Gastrocnemius medialis (tissue), 4 donors: ENCODE measurements around the gene CMC1. TPM values are rescaled to one million over a fixed set of nuclear protein-coding genes. Genes with fewer than 3 reads are reported as not detected.

Experiments
- ATAC-seq, 2 donors: fragments of 150-250 bp; one replicate each; pipeline ENCODE4 v1.9.1; 2016
- DNase-seq, 2 donors: peaks; one replicate each; pipeline ENCODE4 v3.0.0-alpha.2; 2019
- H3K27ac ChIP-seq, 4 donors: fragments of 200-600 bp; sonication (generic); 1 replicate in 1 of 4; 2 replicates in 3 of 4; pipeline ENCODE4 v1.5.1; 2016 to 2018; ENCODE audit warnings: mild to moderate bottlenecking in 2 of 4, moderate library complexity in 1 of 4
- H3K27me3 ChIP-seq, 3 donors: fragments of 200-600 bp; sonication (generic) in 2 of 3; 1 replicate in 1 of 3; 2 replicates in 2 of 3; pipeline versions ENCODE4 v1.5.1 to v1.6.0; 2016 to 2019; ENCODE audit warnings: mild to moderate bottlenecking in 1 of 3, moderate library complexity in 1 of 3
- H3K36me3 ChIP-seq, 2 donors: fragments of 200-600 bp; sonication (generic) in 1 of 2; one replicate each; pipeline ENCODE4 v1.5.1; 2017 to 2018
- H3K4me1 ChIP-seq, 2 donors: fragments of 200-600 bp; sonication (generic) in 1 of 2; one replicate each; pipeline ENCODE4 v1.5.1; 2016 to 2017; ENCODE audit warnings: mild to moderate bottlenecking in 2 of 2
- H3K4me3 ChIP-seq, 4 donors: fragments of 200-600 bp; sonication (generic) in 3 of 4; 1 replicate in 1 of 4; 2 replicates in 3 of 4; pipeline ENCODE4 v1.5.1; 2016 to 2019; ENCODE audit warnings: mild to moderate bottlenecking in 2 of 4
- H3K9me3 ChIP-seq, 3 donors: fragments of 200-600 bp; sonication (generic) in 2 of 3; 1 replicate in 1 of 3; 2 replicates in 2 of 3; pipeline ENCODE4 v1.5.1; 2016 to 2019
- POLR2A ChIP-seq, 2 donors: fragments of 450-650 bp; IDR thresholded peaks; one replicate each; pipeline ENCODE4 v1.6.1; 2017; ENCODE audit warnings: antibody characterized with exemption in 2 of 2, mild to moderate bottlenecking in 2 of 2, moderate library complexity in 2 of 2
- in situ Hi-C, 4 donors: fragments of 200-750 bp; cut with MboI; loops; one replicate each; pipeline versions ENCODE4 v1.15.0 to v1.8.0; 2017; ENCODE audit warnings: low sequenced_read_pairs in 4 of 4
- intact Hi-C: fragments of 100-400 bp; cut with DNase I; formaldehyde crosslinking; loops from one replicate; pipeline ENCODE4 v1.15.1; 2023; ENCODE audit warnings: low total_unique reads
- total RNA-seq, 4 donors: library from RNA; depleted of rRNA; stranded (reverse); fragments of >200 nt; gene quantifications; one replicate each; pipeline versions ENCODE4 v1.1.0 to v1.2.3, GENCODE V29; 2016
- TF ChIP-seq, protein P1 (sequence below), 5 experiments: fragments of 450-650 bp in 3 of 5; fragments of 200-600 bp in 2 of 5; sonication (generic) in 2 of 5; IDR thresholded peaks in 4 of 5; conservative IDR thresholded peaks in 1 of 5; 1 replicate in 4 of 5; 2 replicates in 1 of 5; pipeline ENCODE4 v1.5.1; 2016 to 2019; ENCODE audit warnings: antibody characterized with exemption in 5 of 5, mild to moderate bottlenecking in 3 of 5, moderate library complexity in 3 of 5

Gene CMC1
- total RNA-seq, 4 donors from 2014 or later = 2.7 to 27.6 (median 18.4) TPM

DNA sequence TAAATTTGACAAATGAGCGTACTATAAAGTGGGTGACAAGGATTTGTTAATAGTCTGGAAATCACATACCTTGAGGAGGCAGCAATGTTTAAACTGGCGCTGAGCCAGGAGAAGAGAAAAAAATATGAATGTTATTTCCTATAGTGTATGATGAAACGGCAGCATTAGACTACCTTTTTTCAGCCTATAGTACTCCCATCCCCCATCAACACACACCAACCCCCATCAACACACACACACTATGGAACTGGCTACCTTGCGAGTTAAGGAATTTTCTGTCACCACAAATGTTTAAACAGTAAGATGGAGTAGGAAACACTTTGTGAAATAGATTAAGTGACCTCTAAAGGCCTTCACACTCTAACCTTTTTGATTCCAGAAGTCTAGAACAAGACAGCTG, 60.3 kb downstream of the CMC1 start:
- ATAC-seq (no peak), DNase-seq (no peak)
- Histone ChIP-seq H3K4me3 (no peak overlapping the region), H3K36me3 (no peaks in the 10 kb centered on the region), H3K4me1 (peaks cover 0 to 9% of the 10 kb centered on the region in 2 donors), H3K27ac (no peak overlapping the region), H3K27me3 (no peaks in the 10 kb centered on the region), H3K9me3 (no peaks in the 10 kb centered on the region)
- TF ChIP-seq, protein P1, sequence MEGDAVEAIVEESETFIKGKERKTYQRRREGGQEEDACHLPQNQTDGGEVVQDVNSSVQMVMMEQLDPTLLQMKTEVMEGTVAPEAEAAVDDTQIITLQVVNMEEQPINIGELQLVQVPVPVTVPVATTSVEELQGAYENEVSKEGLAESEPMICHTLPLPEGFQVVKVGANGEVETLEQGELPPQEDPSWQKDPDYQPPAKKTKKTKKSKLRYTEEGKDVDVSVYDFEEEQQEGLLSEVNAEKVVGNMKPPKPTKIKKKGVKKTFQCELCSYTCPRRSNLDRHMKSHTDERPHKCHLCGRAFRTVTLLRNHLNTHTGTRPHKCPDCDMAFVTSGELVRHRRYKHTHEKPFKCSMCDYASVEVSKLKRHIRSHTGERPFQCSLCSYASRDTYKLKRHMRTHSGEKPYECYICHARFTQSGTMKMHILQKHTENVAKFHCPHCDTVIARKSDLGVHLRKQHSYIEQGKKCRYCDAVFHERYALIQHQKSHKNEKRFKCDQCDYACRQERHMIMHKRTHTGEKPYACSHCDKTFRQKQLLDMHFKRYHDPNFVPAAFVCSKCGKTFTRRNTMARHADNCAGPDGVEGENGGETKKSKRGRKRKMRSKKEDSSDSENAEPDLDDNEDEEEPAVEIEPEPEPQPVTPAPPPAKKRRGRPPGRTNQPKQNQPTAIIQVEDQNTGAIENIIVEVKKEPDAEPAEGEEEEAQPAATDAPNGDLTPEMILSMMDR (IDR thresholded peaks at IDR 0.05 in 4 of 5, conservative IDR thresholded peaks at IDR 0.05 in 1 of 5) = no peak
- TF ChIP-seq POLR2A (IDR thresholded peaks at IDR 0.05) = no peak
- intact Hi-C loops = no loop called here
- in situ Hi-C loops = loop anchor here in 1 of 4 donors (25.0 kb wide), 1 partner anchor 589 kb away; the partner anchor contains the start of gene EOMES

DNA sequence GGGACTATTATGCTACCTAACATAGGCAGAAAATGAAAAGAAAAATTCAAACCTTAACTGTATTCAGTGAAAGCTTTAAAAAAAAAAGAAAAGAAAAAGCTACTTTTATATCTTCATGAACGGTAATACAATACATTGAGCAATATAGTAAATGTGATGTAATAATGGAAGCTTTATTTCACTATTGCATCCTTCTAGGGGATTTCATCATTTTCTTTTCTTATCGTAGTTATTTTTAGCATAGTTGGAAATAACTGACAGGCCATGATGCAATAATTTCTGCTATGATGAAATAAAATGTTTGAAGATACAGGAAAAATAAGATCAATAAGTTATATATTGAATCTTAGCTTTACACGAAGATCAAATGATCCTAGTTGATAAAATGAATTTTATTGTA, 66.8 kb downstream of the CMC1 start:
- Histone ChIP-seq H3K4me3 (no peak overlapping the region), H3K27ac (no peak overlapping the region), H3K27me3 (no peaks in the 10 kb centered on the region), H3K36me3 (no peaks in the 10 kb centered on the region), H3K9me3 (no peaks in the 10 kb centered on the region), H3K4me1 (no peaks in the 10 kb centered on the region)
- ATAC-seq = peak in 1 of 2 donors; percentile 56
- no peak for DNase-seq
- no peak for TF ChIP-seq POLR2A (IDR thresholded peaks at IDR 0.05)
- TF ChIP-seq, protein P1 (IDR thresholded peaks at IDR 0.05 in 4 of 5, conservative IDR thresholded peaks at IDR 0.05 in 1 of 5) = no peak
- intact Hi-C loops (no loop called here), in situ Hi-C loops (loop anchor here in 1 of 4 donors (25.0 kb wide), 1 partner anchor 596 kb away; the partner anchor contains the start of gene EOMES)

DNA sequence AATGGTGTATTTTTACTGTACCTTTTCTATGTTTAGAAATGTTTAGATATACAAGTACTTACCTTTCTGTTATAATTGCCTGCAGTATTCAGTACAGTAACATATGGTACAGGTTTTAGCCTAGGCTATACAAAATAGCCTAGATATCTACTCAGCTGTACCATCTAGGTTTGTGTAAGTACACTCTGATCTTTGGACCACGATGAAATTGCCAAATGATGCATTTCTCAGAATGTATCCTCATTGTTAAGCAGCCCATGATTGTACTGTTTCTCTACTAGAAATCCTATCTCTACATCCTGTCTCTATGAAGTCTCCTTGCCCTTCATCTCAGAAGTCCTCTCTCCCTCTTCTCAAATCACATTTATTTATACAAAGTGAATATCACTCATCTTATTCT, 74.3 kb downstream of the CMC1 start:
- DNase-seq (no peak), ATAC-seq (no peak)
- in situ Hi-C loops (loop anchor here in 2 of 4 donors (10.0 to 25.0 kb wide), 2 partner anchors 601 to 603 kb away; partner anchors contain the start of gene EOMES (in 1 of the 2)), intact Hi-C loops (no loop called here)
- H3K36me3 ChIP-seq = peaks cover 0 to 5% of the 10 kb centered on the region in 2 donors
- no peak overlapping the region for H3K27ac ChIP-seq
- H3K4me1 ChIP-seq = no peaks in the 10 kb centered on the region
- TF ChIP-seq POLR2A (IDR thresholded peaks at IDR 0.05) = no peak
- TF ChIP-seq, protein P1 (IDR thresholded peaks at IDR 0.05 in 4 of 5, conservative IDR thresholded peaks at IDR 0.05 in 1 of 5) = no peak
- H3K9me3 ChIP-seq = no peaks in the 10 kb centered on the region
- no peaks in the 10 kb centered on the region for H3K27me3 ChIP-seq
- no peak overlapping the region for H3K4me3 ChIP-seq

DNA sequence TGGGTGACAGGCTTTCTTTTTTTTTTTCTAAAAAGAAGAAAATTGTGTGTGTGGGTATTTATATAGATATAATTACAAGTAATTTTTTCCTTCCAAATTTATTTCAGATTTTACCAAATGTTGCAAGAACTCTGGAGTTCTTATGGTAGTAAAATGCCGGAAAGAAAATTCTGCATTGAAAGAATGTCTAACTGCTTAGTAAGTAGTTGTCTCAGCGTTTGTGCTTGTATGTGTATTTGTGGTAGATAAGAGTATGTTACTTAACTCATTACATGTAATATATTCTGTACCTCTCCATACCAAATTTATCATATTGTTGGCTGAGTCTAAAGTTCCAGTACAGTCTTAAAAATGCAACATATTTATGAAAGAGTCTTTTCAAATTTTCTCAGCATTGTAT, 74.8 kb downstream of the CMC1 start:
- H3K4me1 ChIP-seq = no peaks in the 10 kb centered on the region
- H3K27ac ChIP-seq = no peak overlapping the region
- no peak for TF ChIP-seq POLR2A (IDR thresholded peaks at IDR 0.05)
- TF ChIP-seq, protein P1 (IDR thresholded peaks at IDR 0.05 in 4 of 5, conservative IDR thresholded peaks at IDR 0.05 in 1 of 5) = no peak
- ATAC-seq = no peak
- no peak overlapping the region for H3K4me3 ChIP-seq
- in situ Hi-C loops = loop anchor here in 2 of 4 donors (10.0 to 25.0 kb wide), 2 partner anchors 601 to 604 kb away; partner anchors contain the start of gene EOMES (in 1 of the 2)
- DNase-seq = no peak
- intact Hi-C loops = no loop called here
- H3K9me3 ChIP-seq = no peaks in the 10 kb centered on the region
- no peaks in the 10 kb centered on the region for H3K27me3 ChIP-seq
- H3K36me3 ChIP-seq = peaks cover 0 to 5% of the 10 kb centered on the region in 2 donors
